Dermis microvascular lymphatic vessel endothelial cell (primary cell): ENCODE measurements around the gene ASPHD2. TPM values are rescaled to one million over a fixed set of nuclear protein-coding genes. Genes with fewer than 3 reads are reported as not detected.

Experiments
- total RNA-seq: library from RNA; depleted of rRNA; stranded (reverse); fragments of >200 nt; gene quantifications from 2 replicates; pipeline ENCODE4 v1.2.1, GENCODE V29; 2014

The ASPHD2 gene
- total RNA-seq, 1 donor from 2014 or later: 0.90 TPM

Other genes starting within 250 kb of the ASPHD2 start
- gene HPS4, start 54.5 kb downstream of the ASPHD2 start, total RNA-seq: 11.6 and 15.2 TPM in 2 replicates
- 9.2 and 15.4 TPM in 2 replicates for gene SRRD, start 54.6 kb downstream of the ASPHD2 start, total RNA-seq
- 30.2 and 37.0 TPM in 2 replicates for gene TFIP11, start 83.2 kb downstream of the ASPHD2 start, total RNA-seq
- gene TPST2, start 160.9 kb downstream of the ASPHD2 start, total RNA-seq: 45.4 and 91.5 TPM in 2 replicates
- 0.13 and 0.51 TPM in 2 replicates for gene CRYBB1, start 188.8 kb downstream of the ASPHD2 start, total RNA-seq
- 0.13 TPM in 1 of 2 replicates, not detected in the other for gene CRYBA4, start 192.7 kb downstream of the ASPHD2 start, total RNA-seq
- gene MIAT, start 228.3 kb downstream of the ASPHD2 start, total RNA-seq: 0.13 and 0.38 TPM in 2 replicates